Measurements from ENCODE around the gene UBR1. TPM values are rescaled to one million over a fixed set of nuclear protein-coding genes. Genes with fewer than 3 reads are reported as not detected.

The UBR1 gene
- total RNA-seq, 1 donor from 2014 or later, result 16.9 TPM

- no peak for DNase-seq (ENCODE audit: low read depth)
- H3K36me3 ChIP-seq (ENCODE audit: control insufficient read depth, insufficient read depth, low read length), result no peaks in the 10 kb centered on the region
- TF ChIP-seq, protein P1, sequence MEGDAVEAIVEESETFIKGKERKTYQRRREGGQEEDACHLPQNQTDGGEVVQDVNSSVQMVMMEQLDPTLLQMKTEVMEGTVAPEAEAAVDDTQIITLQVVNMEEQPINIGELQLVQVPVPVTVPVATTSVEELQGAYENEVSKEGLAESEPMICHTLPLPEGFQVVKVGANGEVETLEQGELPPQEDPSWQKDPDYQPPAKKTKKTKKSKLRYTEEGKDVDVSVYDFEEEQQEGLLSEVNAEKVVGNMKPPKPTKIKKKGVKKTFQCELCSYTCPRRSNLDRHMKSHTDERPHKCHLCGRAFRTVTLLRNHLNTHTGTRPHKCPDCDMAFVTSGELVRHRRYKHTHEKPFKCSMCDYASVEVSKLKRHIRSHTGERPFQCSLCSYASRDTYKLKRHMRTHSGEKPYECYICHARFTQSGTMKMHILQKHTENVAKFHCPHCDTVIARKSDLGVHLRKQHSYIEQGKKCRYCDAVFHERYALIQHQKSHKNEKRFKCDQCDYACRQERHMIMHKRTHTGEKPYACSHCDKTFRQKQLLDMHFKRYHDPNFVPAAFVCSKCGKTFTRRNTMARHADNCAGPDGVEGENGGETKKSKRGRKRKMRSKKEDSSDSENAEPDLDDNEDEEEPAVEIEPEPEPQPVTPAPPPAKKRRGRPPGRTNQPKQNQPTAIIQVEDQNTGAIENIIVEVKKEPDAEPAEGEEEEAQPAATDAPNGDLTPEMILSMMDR (IDR thresholded peaks at IDR 0.05; ENCODE audit: insufficient read depth, low read length, poor library complexity, severe bottlenecking), result no peak
- H3K27me3 ChIP-seq (ENCODE audit: control insufficient read depth, insufficient read depth, low read length), result no peaks in the 10 kb centered on the region
- no peak overlapping the region for H3K4me3 ChIP-seq (ENCODE audit: low read depth, low read length)
These were observed 38.7 kb upstream of the UBR1 start for GRCh38 chr15:43144512-43144911.

DNA sequence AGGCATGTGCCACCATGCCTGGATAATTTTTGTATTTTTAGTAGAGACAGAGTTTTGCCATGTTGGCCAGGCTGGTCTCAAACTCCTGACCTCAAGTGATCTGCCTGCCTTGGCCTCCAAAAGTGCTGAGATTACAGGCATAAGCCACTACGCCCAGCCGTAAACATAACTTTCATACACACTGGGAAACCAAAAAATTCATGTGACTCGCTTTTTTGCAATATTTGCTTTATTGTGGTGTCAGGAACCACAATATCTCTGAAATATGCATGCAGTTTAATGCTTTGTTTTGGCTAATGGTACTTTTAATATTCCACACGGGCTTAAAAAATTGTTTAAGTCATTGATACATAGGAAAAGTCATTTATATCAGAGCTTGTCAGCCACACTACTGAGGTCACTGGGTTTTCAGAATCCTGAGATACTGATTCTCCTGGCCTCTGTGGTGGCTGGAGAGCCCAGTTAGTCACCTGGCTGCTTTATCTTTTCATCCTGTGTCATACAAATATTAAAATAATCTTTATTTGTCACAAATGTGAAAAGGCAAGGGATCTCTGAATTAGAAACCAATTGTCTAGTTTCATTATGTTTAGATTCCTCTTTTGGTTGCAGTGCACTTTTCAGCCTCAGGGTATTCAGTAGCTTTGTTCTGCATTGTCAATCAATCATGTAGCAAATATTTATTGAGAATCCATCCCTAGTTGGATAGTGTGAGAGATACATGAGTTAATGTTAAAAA lies 37.5 kb upstream of the UBR1 start:
- Histone ChIP-seq H3K36me3 (ENCODE audit: control insufficient read depth, insufficient read depth, low read length) (no peaks in the 10 kb centered on the region), H3K27me3 (ENCODE audit: control insufficient read depth, insufficient read depth, low read length) (no peaks in the 10 kb centered on the region), H3K4me3 (ENCODE audit: low read depth, low read length) (no peak overlapping the region)
- TF ChIP-seq, protein P1 (IDR thresholded peaks at IDR 0.05; ENCODE audit: insufficient read depth, low read length, poor library complexity, severe bottlenecking), result no peak
- DNase-seq (ENCODE audit: low read depth), result no peak

GRCh38 chr15:43135351-43135750 lies 29.5 kb upstream of the UBR1 start:
- no peak for DNase-seq (ENCODE audit: low read depth)
- TF ChIP-seq, protein P1 (IDR thresholded peaks at IDR 0.05; ENCODE audit: insufficient read depth, low read length, poor library complexity, severe bottlenecking), result no peak
- H3K27me3 ChIP-seq (ENCODE audit: control insufficient read depth, insufficient read depth, low read length), result no peaks in the 10 kb centered on the region
- H3K4me3 ChIP-seq (ENCODE audit: low read depth, low read length), result no peak overlapping the region
- H3K36me3 ChIP-seq (ENCODE audit: control insufficient read depth, insufficient read depth, low read length), result no peaks in the 10 kb centered on the region

- Histone ChIP-seq H3K27me3 (ENCODE audit: control insufficient read depth, insufficient read depth, low read length) (no peaks in the 10 kb centered on the region), H3K36me3 (ENCODE audit: control insufficient read depth, insufficient read depth, low read length) (no peaks in the 10 kb centered on the region), H3K4me3 (ENCODE audit: low read depth, low read length) (peak overlapping the region; percentile 84)
- TF ChIP-seq, protein P1 (IDR thresholded peaks at IDR 0.05; ENCODE audit: insufficient read depth, low read length, poor library complexity, severe bottlenecking), result no peak
- DNase-seq (ENCODE audit: low read depth), result no peak
These were observed 28.4 kb upstream of the UBR1 start for GRCh38 chr15:43134157-43134635.

DNA sequence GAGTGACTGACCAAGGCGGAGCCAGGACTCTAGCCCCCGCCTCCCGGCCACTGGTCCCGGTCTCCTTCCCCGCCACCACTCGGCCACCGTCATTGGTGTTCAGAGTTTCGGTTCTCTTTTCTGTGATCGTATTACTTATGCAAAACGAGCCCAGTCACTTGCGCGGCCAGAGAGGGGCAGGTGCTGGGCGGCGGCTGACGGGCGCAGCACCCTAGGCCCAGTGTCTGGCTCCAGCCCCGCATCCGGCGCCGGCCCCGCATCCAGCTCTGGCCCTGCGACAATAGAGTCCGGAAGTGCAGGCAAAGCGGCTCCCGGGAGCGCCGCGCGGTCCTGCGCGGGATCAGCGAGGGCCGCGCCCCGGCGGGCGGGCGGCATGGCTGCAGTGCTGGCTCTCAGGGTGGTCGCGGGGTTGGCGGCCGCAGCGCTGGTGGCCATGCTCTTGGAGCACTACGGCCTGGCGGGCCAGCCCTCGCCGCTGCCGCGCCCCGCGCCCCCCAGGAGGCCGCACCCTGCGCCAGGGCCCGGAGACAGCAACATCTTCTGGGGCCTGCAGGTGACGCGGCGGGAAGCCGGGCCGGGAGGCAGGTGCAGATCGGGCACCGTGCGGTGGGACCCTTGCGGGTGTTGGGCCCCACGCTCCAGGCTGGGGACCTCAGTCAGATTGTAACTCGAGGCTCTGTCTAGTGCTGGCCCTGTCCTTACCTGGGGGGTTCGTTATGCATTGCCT lies 27.8 kb upstream of the UBR1 start, which contains the start of gene TMEM62:
TMEM62 (plus strand) TSS at position 157 of the 727 bp plus-strand sequence; CDS start at position 374, 217 bp downstream.
- Histone ChIP-seq H3K36me3 (ENCODE audit: control insufficient read depth, insufficient read depth, low read length) (no peaks in the 10 kb centered on the region), H3K27me3 (ENCODE audit: control insufficient read depth, insufficient read depth, low read length) (no peaks in the 10 kb centered on the region), H3K4me3 (ENCODE audit: low read depth, low read length) (peak within 1 kb of the TSS; percentile 84)
- TF ChIP-seq, protein P1 (IDR thresholded peaks at IDR 0.05; ENCODE audit: insufficient read depth, low read length, poor library complexity, severe bottlenecking), result no peak
- no peak for DNase-seq (ENCODE audit: low read depth)

All from kidney epithelial cell (primary cell).